Stimulated activated CD4-positive, alpha-beta T cell treated with anti-CD3 and anti-CD28 coated beads, Interleukin-2, amount 100 ng/mL, for 4 hours (primary cell): ENCODE data around the gene SMIM41.

Experiments used
- DNase-seq: peaks from one replicate; pipeline ENCODE4 v3.0.0-alpha.2; 2020; ENCODE audit warnings: low read depth

Gene SMIM41

DNA sequence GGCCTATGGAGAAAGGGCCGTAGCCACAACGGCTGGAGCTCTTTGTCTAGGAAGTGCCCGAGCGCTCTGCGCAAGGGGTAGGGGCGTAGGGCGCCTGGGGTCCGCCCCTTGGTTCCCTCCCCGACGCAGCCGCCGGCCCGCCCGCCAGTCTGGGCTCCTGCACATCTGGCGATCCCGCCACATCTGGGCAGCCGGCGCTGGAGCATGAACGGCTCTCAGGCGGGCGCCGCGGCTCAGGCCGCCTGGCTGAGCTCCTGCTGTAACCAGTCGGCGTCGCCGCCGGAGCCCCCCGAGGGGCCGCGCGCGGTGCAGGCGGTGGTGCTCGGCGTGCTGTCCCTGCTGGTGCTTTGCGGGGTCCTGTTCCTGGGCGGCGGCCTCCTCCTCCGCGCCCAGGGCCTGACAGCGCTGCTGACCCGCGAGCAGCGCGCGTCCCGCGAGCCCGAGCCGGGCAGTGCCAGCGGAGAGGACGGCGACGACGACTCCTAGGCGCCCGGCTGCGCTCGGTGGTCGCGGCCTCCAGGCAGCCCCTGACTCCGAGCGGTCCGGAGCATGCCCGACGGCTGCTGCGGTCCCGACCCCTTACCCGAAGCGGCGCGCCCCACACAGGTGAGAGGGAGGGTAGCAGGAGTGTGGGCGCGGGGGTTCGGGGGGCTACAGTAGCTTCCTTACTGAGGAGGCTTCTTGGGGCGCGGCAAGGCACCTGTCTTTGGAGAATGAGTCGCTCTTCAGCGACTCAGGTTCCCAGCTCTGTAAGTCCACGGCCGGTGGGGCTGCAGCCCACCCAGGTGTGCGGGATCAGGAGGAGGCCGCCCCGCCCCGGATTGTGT lies at the start of gene SMIM41:
Gene SMIM41 (plus strand): TSS at position 129 of the 827 bp plus-strand sequence. CDS start 76 bp downstream, at position 205.
- DNase-seq: no peak

DNA sequence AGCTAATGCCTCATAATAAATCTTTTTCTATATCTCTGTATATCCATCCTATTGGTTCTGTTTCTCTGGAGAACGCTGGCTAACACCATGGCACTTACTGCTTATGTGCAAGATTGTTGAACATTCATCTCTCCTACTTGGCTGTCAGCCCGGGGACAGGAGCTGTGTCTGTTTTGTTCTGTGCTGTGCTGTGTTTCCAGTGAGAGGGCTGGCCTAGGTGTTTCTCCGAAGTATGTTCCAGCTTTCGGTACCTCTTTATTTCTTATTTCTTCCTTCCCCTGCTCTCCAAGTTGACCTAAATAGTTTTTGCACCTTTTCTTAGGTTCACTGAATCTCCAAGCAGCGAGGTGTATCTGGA lies 47.1 kb upstream of the SMIM41 start:
- no peak for DNase-seq

DNA sequence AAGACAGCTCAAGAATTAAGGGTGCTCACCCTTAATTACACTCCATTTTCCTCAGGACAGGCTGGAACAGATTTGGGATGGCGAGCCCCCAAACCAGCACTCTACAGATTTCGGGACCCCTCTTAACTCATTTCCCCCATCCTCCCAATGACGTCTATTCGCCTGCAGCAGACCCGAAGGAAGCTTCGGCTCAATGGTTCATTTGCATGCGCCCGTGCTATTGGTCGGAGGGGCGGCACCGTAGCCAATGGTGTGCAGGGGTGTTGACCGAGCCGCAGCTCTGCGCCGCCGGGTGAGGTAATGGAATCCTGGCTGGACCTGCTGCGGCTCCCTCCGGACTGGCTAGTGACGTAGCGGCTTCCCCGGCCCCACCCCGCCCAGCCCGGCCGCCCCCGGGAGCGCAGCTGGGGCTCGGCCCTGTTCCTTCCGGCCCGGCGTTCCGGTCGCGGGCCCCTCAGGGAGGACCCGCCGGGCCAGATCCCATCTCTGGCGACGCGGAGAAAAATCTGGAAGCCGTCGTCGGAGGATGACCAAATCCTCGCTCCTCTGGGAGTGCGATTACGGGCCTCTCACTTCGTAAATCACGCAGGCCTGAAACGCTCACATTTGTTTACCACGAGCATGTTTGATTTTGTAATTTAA lies 46.6 kb upstream of the SMIM41 start:
- peak; percentile 81 for DNase-seq

DNA sequence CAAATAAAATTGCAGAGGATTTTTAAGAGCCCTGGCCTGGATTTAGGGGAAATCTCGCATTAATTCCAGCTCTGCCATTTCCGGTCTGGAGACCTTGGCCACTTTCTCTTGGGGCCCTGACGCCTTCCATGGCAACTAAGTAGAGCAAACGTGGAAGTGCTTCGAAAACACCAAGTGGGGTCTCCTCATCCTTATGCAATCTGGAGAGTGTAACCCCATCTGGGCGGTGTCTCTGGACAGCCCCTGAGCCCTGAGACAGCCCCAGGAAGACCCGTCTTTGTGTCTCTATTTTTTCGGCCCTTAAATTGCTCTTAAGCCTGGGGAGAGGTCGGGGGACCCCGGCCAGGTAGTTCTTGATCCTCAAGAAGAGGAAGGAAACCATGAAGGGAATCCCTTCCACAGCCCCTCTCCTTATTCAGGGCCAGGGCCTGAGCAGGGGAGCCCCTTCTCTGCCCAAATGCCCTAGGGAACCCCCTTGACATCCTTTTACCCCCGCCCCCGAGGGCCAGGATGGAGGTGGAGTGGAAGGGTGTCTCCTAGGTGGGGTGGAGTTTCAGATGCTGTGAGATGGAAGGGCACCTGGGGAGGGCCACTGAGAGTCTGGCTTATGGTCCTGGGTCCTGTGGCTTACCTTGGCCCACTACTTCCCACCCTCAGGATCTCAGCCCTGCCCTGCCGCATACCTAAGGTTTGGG lies 45.9 kb upstream of the SMIM41 start:
- DNase-seq: no peak

DNA sequence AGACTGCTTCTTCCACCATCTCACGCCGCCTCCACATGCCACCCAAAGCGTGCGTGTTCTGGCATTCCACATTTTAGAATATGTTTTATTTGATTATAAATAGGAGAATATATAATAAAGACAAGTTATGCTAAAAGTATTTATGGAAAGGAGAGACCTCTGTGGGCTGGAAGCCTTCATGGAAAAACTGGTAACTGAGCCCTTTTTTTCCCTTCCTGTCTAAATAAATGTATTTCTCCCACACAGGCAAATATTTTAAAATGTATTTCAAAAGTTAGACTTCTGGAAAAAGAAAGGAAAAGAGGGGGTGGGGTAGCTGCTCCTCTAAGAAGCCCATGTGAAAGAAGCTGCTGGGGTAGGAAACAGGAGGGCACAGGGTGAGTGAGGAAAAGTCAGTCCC lies 44.3 kb upstream of the SMIM41 start:
- no peak for DNase-seq

DNA sequence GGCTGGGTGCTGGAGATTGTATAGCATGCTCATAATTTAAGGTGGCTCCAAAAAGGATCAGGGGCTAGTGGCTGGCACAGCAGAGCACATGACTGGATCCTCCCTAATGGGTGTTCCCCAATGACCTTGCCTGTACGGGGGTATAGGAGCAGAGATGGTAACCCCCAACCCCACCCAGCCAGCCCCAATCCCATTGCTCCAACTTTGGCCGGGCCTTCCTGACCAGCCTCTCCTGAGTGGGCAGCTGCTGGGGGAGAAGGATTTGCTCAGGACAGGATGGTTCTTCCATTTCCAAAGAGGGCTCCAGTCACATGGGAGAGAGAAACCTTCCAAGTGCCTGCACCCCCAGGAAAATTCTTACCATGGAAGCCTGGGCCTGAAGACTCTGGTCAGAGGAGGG lies 43.6 kb upstream of the SMIM41 start:
- DNase-seq: no peak

DNA sequence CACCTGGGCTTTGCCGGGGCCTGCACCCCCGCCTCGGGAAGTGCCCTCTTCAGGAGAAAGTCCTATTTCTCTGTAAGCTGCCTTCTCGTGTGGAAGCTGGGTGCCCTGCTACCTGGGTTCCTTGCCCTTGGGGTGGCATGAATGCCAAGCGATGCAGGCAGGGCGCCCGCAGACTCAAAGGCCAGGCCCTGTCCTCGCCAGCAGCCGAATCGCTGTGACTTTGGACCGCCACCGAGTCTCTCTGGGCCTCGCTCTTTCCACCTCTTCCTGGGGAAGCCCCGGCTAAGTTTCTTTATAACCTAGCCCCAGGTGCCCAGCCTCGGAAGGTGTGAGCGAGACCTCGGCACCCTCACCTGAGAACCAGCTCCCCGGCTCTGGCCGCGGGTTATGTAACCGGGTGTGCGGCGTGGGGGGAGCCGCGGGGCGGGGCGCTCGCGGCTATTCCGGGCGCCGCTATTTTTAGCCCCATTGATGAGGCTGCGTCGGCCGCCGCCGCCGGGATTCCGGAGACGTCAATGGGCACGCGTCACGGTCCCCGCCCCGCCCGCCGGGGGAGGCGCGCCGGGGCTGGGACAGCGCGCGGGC lies 42.8 kb upstream of the SMIM41 start:
- peak; percentile 85 for DNase-seq

DNA sequence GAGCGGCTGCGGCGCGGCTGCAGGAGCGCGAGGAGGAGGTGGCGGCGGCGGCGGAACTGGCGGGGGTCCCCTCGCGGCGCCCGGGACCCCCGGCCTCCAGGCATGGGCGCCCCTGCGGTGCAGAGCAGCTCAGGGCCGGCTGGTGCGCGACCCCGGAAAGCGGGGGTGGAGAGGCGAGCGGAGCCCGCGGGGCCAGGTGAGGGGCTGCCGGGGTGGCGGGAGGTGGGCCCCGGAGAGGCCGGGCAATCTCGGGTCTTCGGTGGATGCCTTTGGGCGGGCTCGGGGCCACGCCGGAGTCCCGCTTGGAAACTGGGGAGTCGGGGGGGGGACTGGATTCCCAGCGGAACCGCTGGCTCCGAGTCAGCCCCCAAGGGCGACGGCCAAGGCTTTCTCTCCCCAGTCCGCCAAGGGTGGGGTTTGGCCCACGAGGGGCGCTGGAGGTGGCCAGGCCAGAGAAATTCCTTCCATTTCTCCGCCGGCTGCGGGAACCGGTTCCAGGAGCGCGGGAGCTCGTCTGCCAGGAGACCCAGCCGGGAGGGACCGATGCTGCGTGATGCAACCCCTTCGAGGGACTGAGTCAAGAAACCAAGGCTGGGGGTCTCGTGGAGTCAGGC lies 42.1 kb upstream of the SMIM41 start:
- no peak for DNase-seq

DNA sequence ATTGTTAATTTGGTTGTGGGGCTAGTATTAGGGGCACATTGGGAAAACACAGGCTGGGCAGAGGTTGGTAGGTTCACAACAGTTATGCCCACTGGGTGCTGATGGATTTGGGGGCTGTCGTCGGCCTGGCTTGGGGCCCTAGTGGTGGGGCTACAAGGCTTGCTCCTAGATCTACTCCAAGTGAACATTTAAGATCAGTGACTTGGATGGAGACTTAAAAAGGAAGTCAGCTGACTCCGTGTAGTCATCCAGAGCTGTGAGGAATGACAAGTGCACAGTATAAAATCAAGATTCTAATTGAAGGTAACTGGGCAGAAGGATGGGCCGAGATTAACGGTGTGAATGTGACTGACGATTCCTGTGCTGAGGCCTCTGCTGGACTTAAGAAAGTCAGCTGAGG lies 41.1 kb upstream of the SMIM41 start:
- DNase-seq: no peak

DNA sequence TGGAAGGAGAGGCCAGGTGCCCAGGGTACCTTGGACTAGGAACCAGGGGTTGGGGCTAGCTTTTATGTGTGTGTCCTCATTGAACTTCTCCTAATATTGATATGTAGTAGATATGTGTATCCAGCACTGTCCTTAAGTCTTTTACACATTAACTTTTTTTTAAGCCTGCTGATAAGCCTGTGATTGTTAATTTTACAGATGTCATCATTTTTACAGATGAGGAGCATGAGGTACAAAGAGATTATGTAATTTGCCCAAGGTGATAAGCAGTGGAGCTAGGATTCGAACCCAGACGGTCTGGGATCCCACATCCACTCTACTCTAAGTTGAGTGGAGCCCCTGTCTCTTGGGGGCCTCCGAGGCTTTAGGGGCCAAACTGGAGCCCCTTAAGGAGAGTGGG lies 38.5 kb upstream of the SMIM41 start:
- DNase-seq: no peak

DNA sequence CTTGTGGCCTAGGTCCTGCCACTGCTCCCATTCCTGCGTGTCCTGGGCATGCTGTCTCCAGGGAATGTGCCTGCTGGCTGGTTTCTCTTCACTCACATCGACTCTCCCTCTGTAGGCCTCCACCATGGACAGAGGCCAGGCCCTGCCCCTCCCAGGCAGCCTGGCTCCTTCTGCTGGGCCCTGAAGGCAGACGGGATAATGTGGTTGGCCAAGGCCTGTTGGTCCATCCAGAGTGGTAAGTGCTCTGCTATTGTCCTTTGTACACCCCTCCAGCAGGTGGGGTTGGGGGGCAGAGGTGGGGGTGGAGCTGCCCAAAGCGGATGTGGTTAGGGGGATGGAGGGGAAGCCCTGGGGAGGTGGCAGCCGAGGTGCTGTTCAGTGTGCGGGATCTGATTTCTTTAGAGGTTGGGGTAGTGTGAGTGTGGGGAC lies 37.8 kb upstream of the SMIM41 start:
- DNase-seq: peak; percentile 38

DNA sequence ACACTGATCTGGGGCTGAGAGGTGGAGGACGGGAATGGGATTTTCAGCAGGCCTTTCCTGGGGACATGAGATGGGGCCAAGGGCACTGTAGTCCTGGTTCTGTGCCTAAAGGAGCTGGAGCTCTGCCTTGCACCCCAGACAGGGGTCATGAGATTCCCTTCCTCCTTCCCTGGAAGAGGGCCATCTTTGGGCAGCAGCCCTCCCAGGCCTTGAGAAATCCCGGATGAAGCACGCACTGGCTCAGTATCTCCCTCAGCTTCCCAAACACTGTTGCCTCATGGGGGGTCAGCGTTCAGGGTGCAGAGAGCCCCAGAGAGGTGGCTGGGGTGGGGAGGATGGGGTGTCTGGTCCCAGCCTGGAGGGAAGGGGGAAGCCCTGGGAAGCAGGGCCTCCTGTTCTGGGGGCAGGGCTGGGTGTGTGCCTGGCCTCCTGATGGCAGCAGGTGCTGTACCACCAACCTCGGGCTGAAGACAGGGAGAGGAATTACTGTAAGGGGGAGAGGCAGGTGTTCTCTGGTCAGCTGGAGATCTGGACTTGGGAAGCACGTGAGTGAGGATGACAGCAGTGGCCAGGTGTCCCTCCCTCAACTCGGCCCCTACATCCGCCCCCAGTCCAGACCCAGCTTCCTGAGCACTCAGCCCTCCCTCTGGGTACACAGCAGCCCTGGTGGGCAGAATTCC lies 36.7 kb upstream of the SMIM41 start:
- no peak for DNase-seq

DNA sequence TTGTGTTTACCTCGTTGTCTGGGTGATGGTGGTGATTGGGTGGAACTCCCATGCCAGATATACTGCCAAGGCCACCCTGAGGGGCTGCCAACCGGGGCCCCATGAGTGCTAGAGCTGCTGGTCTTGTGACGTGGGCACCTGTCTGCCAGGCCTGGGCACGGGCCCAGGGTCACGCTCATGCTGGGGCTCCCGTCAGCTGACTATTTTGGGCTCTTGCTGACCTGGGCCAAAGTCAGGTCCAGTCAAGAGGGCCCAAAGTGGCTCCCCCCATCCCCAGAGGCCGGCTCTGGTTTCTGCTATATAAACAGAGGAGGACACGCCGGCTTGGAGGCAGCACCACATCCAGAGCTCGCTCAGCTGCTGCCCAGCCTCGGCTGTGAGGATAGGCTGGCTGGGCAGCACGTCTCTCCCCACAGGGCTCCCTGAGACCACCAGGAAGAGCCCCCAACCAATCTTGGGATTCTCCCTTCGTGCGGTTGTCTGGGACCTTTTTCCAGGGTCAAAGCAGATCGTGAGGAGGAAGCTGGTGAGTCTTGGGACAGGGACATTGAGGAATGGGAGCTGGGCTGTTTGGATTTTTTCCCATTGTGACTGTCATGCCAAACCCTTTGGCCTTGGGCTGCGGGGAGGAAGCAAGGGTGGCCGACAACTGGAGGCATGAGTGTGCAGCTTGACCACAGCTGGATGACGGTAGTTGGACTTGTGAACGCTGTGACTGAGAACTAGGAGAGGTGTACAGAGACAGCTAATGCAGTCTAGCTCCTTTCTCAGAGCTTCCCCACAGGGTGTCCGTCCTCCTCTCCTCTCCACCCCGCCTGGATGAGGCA lies 35.9 kb upstream of the SMIM41 start:
- no peak for DNase-seq

DNA sequence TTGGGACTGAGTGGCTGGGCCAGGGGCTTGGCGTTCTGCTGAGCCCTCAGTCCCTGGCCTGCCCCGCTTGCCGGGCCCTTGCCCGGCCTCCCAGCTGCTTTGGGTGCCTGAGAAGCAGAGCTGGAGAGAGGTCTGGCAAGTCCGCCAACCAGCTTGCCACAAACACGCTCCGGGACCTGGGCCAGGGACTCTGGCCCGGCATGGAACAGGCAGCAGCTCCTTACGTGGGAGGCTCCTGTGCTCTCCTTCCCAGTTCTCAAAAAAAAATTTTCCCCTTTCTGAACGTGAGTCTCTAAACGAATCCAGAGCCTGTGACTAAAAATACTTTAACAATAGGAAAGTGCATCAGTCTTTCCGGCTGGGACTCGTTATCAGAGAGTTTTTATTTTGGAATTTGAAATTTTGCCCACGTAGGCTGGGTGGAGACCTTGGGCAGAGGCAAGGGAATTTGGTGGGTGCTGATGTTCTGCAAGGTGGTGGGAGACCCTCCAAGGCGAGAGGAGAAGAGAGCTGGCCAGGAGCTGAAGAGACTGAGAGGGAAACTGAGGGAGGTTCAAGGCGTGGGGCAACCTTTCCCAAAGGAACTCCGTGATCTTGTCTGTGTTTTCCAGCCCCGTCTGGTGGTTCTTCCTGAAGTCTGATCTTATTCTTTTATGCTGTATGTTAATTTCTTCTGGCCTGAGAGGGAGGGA lies 35.1 kb upstream of the SMIM41 start:
- DNase-seq: no peak

DNA sequence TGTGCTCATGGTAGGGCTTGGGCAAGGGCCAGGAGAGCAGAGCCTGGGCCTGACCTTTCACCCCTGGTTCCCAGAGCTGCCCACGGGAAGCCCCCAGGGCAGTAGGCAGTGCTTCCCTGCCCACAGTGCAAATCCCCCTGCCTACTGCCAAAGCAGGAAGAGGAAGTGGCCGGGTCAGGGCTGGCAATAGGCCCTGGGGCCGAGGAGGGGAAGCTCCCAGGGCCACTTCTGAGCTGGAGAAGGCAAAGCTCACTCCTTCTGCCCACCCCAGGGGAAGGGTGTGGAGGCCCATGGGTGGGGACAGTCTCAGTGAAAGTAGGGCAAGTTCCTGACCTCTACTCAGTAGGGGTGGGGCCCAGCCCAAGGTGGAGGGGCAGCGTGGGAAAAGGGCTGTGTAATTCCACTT lies 33.7 kb upstream of the SMIM41 start:
- no peak for DNase-seq

DNA sequence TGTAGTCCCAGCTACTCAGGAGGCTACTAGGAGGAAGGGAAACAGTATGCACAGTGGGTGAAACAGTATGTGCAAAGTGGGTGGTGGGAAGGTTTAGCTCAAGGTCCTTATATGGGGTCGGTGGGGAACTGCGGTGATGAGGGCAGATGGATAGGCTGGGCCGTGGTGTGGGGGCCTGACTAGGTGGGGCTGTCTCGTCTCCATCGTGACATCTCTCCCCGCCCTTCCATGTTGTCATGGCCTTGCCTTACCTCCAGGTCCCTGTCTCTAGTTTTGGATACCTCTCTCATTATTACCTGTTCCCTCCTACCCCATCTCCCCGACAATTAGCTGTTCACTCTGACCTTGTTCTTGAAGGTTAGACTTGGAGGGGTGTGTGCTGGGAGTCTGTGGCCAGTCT lies 32.6 kb upstream of the SMIM41 start:
- no peak for DNase-seq

DNA sequence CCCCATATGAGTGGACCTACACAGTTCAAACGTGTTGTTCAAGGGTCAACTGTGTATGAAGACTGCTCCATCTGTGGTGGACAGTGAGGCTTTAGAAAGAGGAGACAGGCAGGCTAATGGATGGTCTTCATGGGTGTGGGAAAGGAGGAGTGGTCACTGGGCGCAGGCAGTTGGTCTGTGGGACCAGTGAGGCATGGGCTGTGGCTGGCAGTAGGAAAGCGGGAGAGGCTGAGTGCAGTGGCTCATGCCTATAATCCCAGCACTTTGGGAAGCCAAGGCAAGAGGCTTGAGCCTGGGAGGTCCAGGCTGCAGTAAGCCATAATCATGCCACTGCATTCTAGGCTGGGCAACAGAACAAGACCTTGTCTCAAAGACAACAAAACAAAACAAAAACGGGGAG lies 30.2 kb upstream of the SMIM41 start:
- no peak for DNase-seq

DNA sequence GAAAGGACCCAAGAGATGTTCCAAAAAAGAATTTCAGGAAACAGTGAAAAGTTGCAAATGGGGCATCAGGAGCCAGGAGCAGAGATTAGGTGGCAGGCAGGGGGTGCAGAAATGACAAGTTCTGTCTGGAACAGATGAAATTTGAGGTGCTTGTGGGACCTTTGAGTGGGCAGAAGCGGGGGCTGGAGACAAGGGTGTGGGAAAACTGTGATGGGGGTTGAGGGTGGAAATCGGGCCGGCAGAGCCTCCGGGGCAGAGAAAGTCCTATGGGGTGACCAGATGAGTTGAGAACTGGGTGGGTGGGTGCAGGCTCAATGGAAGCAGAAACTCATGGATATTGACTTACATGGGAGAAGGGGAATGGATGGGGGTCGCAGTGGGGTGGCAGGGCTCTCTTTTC lies 29.8 kb upstream of the SMIM41 start:
- DNase-seq: no peak

DNA sequence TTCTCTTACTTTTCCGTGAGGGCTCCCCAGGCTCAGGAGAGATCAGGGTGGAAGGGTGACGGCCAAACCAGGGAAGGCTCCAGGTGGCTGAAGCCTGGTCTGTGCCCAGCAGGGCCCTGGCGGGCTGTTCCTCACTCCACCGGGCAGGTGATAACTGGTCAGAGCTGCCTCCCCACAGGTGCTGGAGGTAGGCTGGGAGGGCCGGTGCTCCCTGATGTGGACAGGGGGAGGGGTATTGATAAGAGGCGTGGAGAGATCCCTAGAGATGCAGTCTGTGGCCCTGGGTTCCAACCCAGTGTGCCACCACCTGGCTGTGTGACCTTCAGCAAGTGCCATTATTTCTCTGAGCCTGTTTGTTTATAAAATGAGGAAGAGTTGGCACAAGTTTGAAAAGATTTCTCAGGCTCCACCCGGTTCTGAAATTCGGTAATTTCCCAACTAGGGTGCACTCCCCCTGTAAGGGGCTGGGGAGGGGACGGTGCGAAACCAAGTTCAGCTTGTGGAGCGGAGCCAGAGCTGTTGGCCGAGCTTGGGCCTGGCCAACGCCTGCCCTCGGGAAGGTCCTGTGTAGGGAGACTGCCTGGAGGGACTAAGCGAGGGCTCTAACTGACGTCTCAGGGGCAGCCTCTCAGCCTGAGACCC lies 29.3 kb upstream of the SMIM41 start:
- no peak for DNase-seq
